ENCODE results near the gene ARGLU1. TPM values are rescaled to one million over a fixed set of nuclear protein-coding genes. Genes with fewer than 3 reads are reported as not detected.

Gene ARGLU1
- total and polyA plus RNA-seq, 2 experiments from 2014 or later: 108 to 166 TPM

- Histone ChIP-seq H3K27me3 (ENCODE audit: insufficient read depth) (no peaks in the 10 kb centered on the region), H3K9me2 (ENCODE audit: insufficient read depth) (no peaks in the 10 kb centered on the region), H3F3A (replicated peaks; ENCODE audit: low read depth) (no peaks in the 10 kb centered on the region), H4K20me1 (replicated peaks; ENCODE audit: insufficient read depth) (no peaks in the 10 kb centered on the region), H2AFZ (no peak overlapping the region), H3K4me1 (ENCODE audit: insufficient read depth) (peaks cover 49% of the 10 kb centered on the region), H3K4me2 (peak overlapping the region; percentile 59), H3K36me3 (ENCODE audit: insufficient read depth) (no peaks in the 10 kb centered on the region), H3K4me3 (0 out of 2 replicates have a peak overlapping the region, but pooled peaks have one; percentile 16), H3K27ac (ENCODE audit: low read depth) (peak overlapping the region; percentile 60; the same call in 1 of the 2 replicates), H3K79me2 (replicated peaks; ENCODE audit: insufficient read depth) (peaks cover 20% of the 10 kb centered on the region; the same call in 1 of the 2 replicates)
- Mint-ChIP-seq H3K27ac (peak overlapping the region; percentile 61), H3K27me3 (ENCODE audit: insufficient read depth, low read depth, poor library complexity) (peaks cover 6% of the 10 kb centered on the region), H3K4me3 (no peak overlapping the region), H3K9me3 (no peaks in the 10 kb centered on the region), H3K36me3 (ENCODE audit: low read depth) (peaks cover 28% of the 10 kb centered on the region), H3K4me1 (peaks cover 51% of the 10 kb centered on the region)
- TF ChIP-seq REST (IDR thresholded peaks at IDR 0.05; ENCODE audit: unreplicated experiment) (no peak), CTCF (conservative IDR thresholded peaks at IDR 0.05; ENCODE audit: low read depth in 2 of 2) (no peak), JUNB (IDR thresholded peaks at IDR 0.05; ENCODE audit: unreplicated experiment) (no peak), ETS1 (IDR thresholded peaks at IDR 0.05) (no peak), EZH2phosphoT487 (IDR thresholded peaks at IDR 0.05; ENCODE audit: unreplicated experiment) (no peak), ZNF114 (CRISPR knock-in tag; IDR thresholded peaks at IDR 0.05) (no peak), CREB1 (CRISPR knock-in tag; IDR thresholded peaks at IDR 0.05; ENCODE audit: low read depth) (no peak), NANOG (IDR thresholded peaks at IDR 0.05; ENCODE audit: borderline replicate concordance) (no peak), STAT1 (IDR thresholded peaks at IDR 0.05; ENCODE audit: unreplicated experiment) (no peak), POLR2AphosphoS5 (IDR thresholded peaks at IDR 0.05; ENCODE audit: low read depth) (no peak)
- TF ChIP-seq, protein P1, sequence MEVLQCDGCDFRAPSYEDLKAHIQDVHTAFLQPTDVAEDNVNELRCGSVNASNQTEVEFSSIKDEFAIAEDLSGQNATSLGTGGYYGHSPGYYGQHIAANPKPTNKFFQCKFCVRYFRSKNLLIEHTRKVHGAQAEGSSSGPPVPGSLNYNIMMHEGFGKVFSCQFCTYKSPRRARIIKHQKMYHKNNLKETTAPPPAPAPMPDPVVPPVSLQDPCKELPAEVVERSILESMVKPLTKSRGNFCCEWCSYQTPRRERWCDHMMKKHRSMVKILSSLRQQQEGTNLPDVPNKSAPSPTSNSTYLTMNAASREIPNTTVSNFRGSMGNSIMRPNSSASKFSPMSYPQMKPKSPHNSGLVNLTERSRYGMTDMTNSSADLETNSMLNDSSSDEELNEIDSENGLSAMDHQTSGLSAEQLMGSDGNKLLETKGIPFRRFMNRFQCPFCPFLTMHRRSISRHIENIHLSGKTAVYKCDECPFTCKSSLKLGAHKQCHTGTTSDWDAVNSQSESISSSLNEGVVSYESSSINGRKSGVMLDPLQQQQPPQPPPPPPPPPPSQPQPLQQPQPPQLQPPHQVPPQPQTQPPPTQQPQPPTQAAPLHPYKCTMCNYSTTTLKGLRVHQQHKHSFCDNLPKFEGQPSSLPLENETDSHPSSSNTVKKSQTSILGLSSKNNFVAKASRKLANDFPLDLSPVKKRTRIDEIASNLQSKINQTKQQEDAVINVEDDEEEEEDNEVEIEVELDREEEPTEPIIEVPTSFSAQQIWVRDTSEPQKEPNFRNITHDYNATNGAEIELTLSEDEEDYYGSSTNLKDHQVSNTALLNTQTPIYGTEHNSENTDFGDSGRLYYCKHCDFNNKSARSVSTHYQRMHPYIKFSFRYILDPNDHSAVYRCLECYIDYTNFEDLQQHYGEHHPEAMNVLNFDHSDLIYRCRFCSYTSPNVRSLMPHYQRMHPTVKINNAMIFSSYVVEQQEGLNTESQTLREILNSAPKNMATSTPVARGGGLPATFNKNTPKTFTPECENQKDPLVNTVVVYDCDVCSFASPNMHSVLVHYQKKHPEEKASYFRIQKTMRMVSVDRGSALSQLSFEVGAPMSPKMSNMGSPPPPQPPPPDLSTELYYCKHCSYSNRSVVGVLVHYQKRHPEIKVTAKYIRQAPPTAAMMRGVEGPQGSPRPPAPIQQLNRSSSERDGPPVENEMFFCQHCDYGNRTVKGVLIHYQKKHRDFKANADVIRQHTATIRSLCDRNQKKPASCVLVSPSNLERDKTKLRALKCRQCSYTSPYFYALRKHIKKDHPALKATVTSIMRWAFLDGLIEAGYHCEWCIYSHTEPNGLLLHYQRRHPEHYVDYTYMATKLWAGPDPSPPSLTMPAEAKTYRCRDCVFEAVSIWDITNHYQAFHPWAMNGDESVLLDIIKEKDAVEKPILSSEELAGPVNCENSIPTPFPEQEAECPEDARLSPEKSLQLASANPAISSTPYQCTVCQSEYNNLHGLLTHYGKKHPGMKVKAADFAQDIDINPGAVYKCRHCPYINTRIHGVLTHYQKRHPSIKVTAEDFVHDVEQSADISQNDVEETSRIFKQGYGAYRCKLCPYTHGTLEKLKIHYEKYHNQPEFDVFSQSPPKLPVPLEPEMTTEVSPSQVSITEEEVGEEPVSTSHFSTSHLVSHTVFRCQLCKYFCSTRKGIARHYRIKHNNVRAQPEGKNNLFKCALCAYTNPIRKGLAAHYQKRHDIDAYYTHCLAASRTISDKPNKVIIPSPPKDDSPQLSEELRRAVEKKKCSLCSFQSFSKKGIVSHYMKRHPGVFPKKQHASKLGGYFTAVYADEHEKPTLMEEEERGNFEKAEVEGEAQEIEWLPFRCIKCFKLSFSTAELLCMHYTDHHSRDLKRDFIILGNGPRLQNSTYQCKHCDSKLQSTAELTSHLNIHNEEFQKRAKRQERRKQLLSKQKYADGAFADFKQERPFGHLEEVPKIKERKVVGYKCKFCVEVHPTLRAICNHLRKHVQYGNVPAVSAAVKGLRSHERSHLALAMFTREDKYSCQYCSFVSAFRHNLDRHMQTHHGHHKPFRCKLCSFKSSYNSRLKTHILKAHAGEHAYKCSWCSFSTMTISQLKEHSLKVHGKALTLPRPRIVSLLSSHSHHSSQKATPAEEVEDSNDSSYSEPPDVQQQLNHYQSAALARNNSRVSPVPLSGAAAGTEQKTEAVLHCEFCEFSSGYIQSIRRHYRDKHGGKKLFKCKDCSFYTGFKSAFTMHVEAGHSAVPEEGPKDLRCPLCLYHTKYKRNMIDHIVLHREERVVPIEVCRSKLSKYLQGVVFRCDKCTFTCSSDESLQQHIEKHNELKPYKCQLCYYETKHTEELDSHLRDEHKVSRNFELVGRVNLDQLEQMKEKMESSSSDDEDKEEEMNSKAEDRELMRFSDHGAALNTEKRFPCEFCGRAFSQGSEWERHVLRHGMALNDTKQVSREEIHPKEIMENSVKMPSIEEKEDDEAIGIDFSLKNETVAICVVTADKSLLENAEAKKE (CRISPR knock-in tag; IDR thresholded peaks at IDR 0.05): no peak
- ATAC-seq (peak; percentile 63), DNase-seq (ENCODE audit: low spot score) (no peak)
Observed at GRCh38 chr13:106496072-106496997, 71.6 kb downstream of the ARGLU1 start.

All from GM23338 (cell line).